ENCODE data around the gene SLC6A3.

- TF ChIP-seq CTCF (IDR thresholded peaks at IDR 0.05; ENCODE audit: low read depth, low read length) (no peak), POLR2A (IDR thresholded peaks at IDR 0.05; ENCODE audit: extremely low read depth, insufficient read length) (no peak), MAX (IDR thresholded peaks at IDR 0.05; ENCODE audit: low read depth, low read length) (no peak; the same call in 1 of the 2 replicates), MYC (IDR thresholded peaks at IDR 0.05; ENCODE audit: low read depth, low read length) (no peak)
Measured at GRCh38 chr5:1480806-1481205, 35.6 kb upstream of the SLC6A3 start.
